NB4 (cell line): ENCODE results near the gene AKR7A2.

Experiments used
- CTCF ChIP-seq: IDR thresholded peaks from one replicate; pipeline ENCODE4 v1.5.1; 2012; ENCODE audit warnings: low read depth, low read length
- MAX ChIP-seq: IDR thresholded peaks from 2 replicates; pipeline ENCODE4 v1.6.1; 2011; ENCODE audit warnings: low read depth, low read length
- MYC ChIP-seq: IDR thresholded peaks from 2 replicates; pipeline ENCODE4 v1.6.1; 2011; ENCODE audit warnings: low read depth, low read length
- POLR2A ChIP-seq: IDR thresholded peaks from 2 replicates; pipeline ENCODE4 v1.6.1; 2011; ENCODE audit warnings: mild to moderate bottlenecking; ENCODE audit not compliant: insufficient read length; ENCODE audit errors: extremely low read depth

GRCh38 chr1:19348441-19349198 lies 36.7 kb upstream of the AKR7A2 start:
- no peak for TF ChIP-seq POLR2A
- no peak for TF ChIP-seq CTCF
- no peak for TF ChIP-seq MYC
- no peak for TF ChIP-seq MAX
